Coronary artery (tissue), 2 donors: ENCODE data around the gene EXOC6B.

Experiments used
- DNase-seq: peaks from one replicate; pipeline ENCODE4 v3.0.0-alpha.2; 2017; ENCODE audit warnings: low spot score
- H3K27ac ChIP-seq, 2 donors: fragments of 200-600 bp; sonication (generic); one replicate each; pipeline ENCODE4 v1.5.1; 2016 to 2019
- H3K4me3 ChIP-seq: fragments of 200-600 bp; sonication (generic); 2 replicates; pipeline ENCODE4 v1.5.1; 2016; ENCODE audit warnings: mild to moderate bottlenecking, moderate library complexity
- CTCF ChIP-seq: fragments of 200-600 bp; sonication (generic); IDR thresholded peaks from one replicate; pipeline ENCODE4 v1.5.1; 2019; ENCODE audit warnings: antibody characterized with exemption

EXOC6B gene

GRCh38 chr2:72710418-72711152, 115.2 kb downstream of the EXOC6B start:
- no peak overlapping the region for H3K27ac ChIP-seq
- no peak overlapping the region for H3K4me3 ChIP-seq
- TF ChIP-seq CTCF, result no peak
- DNase-seq, result no peak

- DNase-seq, result no peak
- H3K4me3 ChIP-seq, result no peak overlapping the region
- no peak overlapping the region for H3K27ac ChIP-seq
- TF ChIP-seq CTCF, result no peak
Observed at GRCh38 chr2:72708236-72708635, 117.6 kb downstream of the EXOC6B start.

- no peak overlapping the region for H3K27ac ChIP-seq
- DNase-seq, result no peak
- no peak for TF ChIP-seq CTCF
- no peak overlapping the region for H3K4me3 ChIP-seq
Observed at GRCh38 chr2:72698300-72698699, 127.5 kb downstream of the EXOC6B start.

- DNase-seq, result no peak
- no peak for TF ChIP-seq CTCF
- H3K4me3 ChIP-seq, result no peak overlapping the region
- H3K27ac ChIP-seq, result no peak overlapping the region
Observed at GRCh38 chr2:72696559-72696958, 129.3 kb downstream of the EXOC6B start.

- Histone ChIP-seq H3K4me3 (no peak overlapping the region), H3K27ac (no peak overlapping the region)
- TF ChIP-seq CTCF, result no peak
- no peak for DNase-seq
Observed at GRCh38 chr2:72695676-72696075, 130.2 kb downstream of the EXOC6B start.

GRCh38 chr2:72694715-72695496, 130.9 kb downstream of the EXOC6B start:
- DNase-seq, result no peak

More at GRCh38 chr2:72694715-72695496, 130.9 kb downstream of the EXOC6B start:
- TF ChIP-seq CTCF, result no peak
- no peak overlapping the region for H3K27ac ChIP-seq
- no peak overlapping the region for H3K4me3 ChIP-seq
